GM12878 (cell line): Measurements from ENCODE around the gene ZNF18.

Experiments used
- CEBPZ ChIP-seq: fragments of 150-350 bp; IDR thresholded peaks from 2 replicates; pipeline ENCODE4 v1.6.1; 2016; ENCODE audit warnings: low read depth, low read length
- CREM ChIP-seq: IDR thresholded peaks from 2 replicates; pipeline ENCODE4 v1.6.1; 2014; ENCODE audit warnings: antibody characterized with exemption, low read depth
- CTCF ChIP-seq, 3 experiments: IDR thresholded peaks in 2 of 3; conservative IDR thresholded peaks in 1 of 3; 2 replicates each; pipeline ENCODE4 v1.5.1; 2011; ENCODE audit warnings: low read depth in 3 of 3, low read length in 3 of 3, mild to moderate bottlenecking in 3 of 3, control low read depth in 2 of 3, moderate library complexity in 2 of 3, inconsistent platforms in 1 of 3, mixed read lengths in 1 of 3; ENCODE audit not compliant: control insufficient read depth in 2 of 3, insufficient read depth in 1 of 3; ENCODE audit errors: extremely low read depth in 1 of 3
- DPF2 ChIP-seq: fragments of 450-650 bp; IDR thresholded peaks from 2 replicates; pipeline ENCODE4 v1.6.1; 2017; ENCODE audit warnings: mild to moderate bottlenecking
- EP300 ChIP-seq, 2 experiments: fragments of 150-350 bp in 1 of 2; IDR thresholded peaks; 2 replicates each; pipeline ENCODE4 v1.6.1; 2011 to 2012; ENCODE audit warnings: low read depth in 2 of 2, low read length in 2 of 2, borderline replicate concordance in 1 of 2, improper control_type of control experiment in 1 of 2, inconsistent platforms in 1 of 2; ENCODE audit not compliant: control insufficient read depth in 1 of 2
- MYB ChIP-seq: fragments of 150-350 bp; IDR thresholded peaks from 2 replicates; pipeline ENCODE4 v1.6.1; 2014; ENCODE audit warnings: mild to moderate bottlenecking, low read depth, low read length, borderline replicate concordance
- RCOR1 ChIP-seq: conservative IDR thresholded peaks from 2 replicates; pipeline ENCODE4 v1.6.1; 2012; ENCODE audit warnings: low read depth, low read length, improper control_type of control experiment
- SP1 ChIP-seq: IDR thresholded peaks from one replicate; pipeline ENCODE4 v1.6.1; 2011; ENCODE audit warnings: low read depth, low read length
- TAF1 ChIP-seq: IDR thresholded peaks from 2 replicates; pipeline ENCODE4 v1.6.1; 2011; ENCODE audit warnings: mild to moderate bottlenecking, low read depth, low read length, borderline replicate concordance
- TF ChIP-seq, protein P1 (sequence below): fragments of 450-650 bp; IDR thresholded peaks from 2 replicates; pipeline ENCODE4 v1.6.1; 2017; ENCODE audit warnings: antibody characterized with exemption, mild to moderate bottlenecking, moderate library complexity
- TF ChIP-seq, protein P2 (sequence below): IDR thresholded peaks from 2 replicates; pipeline ENCODE4 v1.6.1; 2012; ENCODE audit warnings: low read depth, low read length, improper control_type of control experiment

DNA sequence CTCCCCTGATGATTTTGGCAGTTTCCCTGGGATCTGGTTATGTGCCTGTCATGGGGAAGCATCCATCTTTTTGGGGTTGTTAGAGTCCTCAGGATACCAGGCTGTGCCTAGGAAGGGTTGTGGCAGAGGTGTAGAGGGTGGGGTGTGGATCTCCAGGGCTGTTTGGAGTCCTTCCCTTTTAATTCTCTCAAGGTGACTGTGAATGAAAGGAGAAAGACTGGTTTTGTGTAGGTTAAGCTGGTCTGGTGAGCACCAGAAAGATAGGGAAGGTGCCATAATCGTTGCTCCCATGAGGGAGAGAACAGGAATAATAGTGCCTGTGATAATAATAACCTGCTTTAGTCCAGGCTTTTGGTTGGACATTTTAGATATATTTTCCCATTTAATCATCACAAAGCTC is 30.4 kb upstream of the ZNF18 start:
- TF ChIP-seq CTCF (IDR thresholded peaks at IDR 0.05 in 2 of 3, conservative IDR thresholded peaks at IDR 0.05 in 1 of 3; ENCODE audit: control insufficient read depth in 2 of 3, extremely low read depth in 1 of 3, insufficient read depth in 1 of 3, low read depth in 3 of 3, low read length in 3 of 3): no peak
- TF ChIP-seq TAF1: no peak
- TF ChIP-seq MYB: no peak
- no peak for TF ChIP-seq RCOR1
- TF ChIP-seq, protein P1, sequence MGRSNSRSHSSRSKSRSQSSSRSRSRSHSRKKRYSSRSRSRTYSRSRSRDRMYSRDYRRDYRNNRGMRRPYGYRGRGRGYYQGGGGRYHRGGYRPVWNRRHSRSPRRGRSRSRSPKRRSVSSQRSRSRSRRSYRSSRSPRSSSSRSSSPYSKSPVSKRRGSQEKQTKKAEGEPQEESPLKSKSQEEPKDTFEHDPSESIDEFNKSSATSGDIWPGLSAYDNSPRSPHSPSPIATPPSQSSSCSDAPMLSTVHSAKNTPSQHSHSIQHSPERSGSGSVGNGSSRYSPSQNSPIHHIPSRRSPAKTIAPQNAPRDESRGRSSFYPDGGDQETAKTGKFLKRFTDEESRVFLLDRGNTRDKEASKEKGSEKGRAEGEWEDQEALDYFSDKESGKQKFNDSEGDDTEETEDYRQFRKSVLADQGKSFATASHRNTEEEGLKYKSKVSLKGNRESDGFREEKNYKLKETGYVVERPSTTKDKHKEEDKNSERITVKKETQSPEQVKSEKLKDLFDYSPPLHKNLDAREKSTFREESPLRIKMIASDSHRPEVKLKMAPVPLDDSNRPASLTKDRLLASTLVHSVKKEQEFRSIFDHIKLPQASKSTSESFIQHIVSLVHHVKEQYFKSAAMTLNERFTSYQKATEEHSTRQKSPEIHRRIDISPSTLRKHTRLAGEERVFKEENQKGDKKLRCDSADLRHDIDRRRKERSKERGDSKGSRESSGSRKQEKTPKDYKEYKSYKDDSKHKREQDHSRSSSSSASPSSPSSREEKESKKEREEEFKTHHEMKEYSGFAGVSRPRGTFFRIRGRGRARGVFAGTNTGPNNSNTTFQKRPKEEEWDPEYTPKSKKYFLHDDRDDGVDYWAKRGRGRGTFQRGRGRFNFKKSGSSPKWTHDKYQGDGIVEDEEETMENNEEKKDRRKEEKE: no peak
- TF ChIP-seq SP1: no peak
- no peak for TF ChIP-seq EP300 (IDR thresholded peaks at IDR 0.05; ENCODE audit: borderline replicate concordance in 1 of 2, control insufficient read depth in 1 of 2, low read depth in 2 of 2, low read length in 2 of 2)
- no peak for TF ChIP-seq CREM
- TF ChIP-seq, protein P2, sequence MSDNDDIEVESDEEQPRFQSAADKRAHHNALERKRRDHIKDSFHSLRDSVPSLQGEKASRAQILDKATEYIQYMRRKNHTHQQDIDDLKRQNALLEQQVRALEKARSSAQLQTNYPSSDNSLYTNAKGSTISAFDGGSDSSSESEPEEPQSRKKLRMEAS: no peak
- TF ChIP-seq DPF2: no peak
- TF ChIP-seq CEBPZ: no peak
